ENCODE measurements around the gene HCFC2. TPM values are rescaled to one million over a fixed set of nuclear protein-coding genes. Genes with fewer than 3 reads are reported as not detected.
A peak's percentile ranks its signal among the peaks of the same experiment; 100 is the strongest.
"Not testable (repeated sequence)": the region's sequence is repeated elsewhere in the genome, so short reads cannot be mapped to it uniquely, and the experiment has no call there.

HCFC2 gene
- polyA plus RNA-seq (2011; rRNA removed) (10.4 and 19.7 TPM in 2 replicates), polyA minus RNA-seq (2011; rRNA and poly(A)+ RNA removed) (9.5 and 10.4 TPM in 2 replicates)

GRCh38 chr12:104064031-104064841, at the start of gene HCFC2:
Gene HCFC2, plus strand, starts transcription at chr12:104064531. Its CDS starts 30 bp downstream, at chr12:104064561.
- H3K36me3 ChIP-seq (ENCODE audit: control insufficient read depth, insufficient read depth, low read length): no peaks in the 10 kb centered on the region; the same call in none of the 2 replicates
- CTCF ChIA-PET: interaction anchor here (0.8 to 2.7 kb wide), 4 partner anchors 9 to 99 kb away, joined by 3 to 6 read pairs (median 5); partner anchors contain the start of gene TDG
- POLR2A ChIA-PET: interaction anchor here (0.6 kb wide), 1 partner anchor 46 kb away, joined by 4 read pairs; no protein-coding TSS in a partner anchor

GRCh38 chr12:104021862-104022261, 42.5 kb upstream of the HCFC2 start:
- DNase-seq (ENCODE audit: low read depth); H3K4me3 ChIP-seq (ENCODE audit: low read depth, low read length); H3K27me3 ChIP-seq (ENCODE audit: control insufficient read depth, insufficient read depth, low read length); H3K36me3 ChIP-seq (ENCODE audit: control insufficient read depth, insufficient read depth, low read length); CTCF ChIA-PET; POLR2A ChIA-PET: not testable (repeated sequence)

More at GRCh38 chr12:104064031-104064841, at the start of gene HCFC2:
- TF ChIP-seq CTCF (IDR thresholded peaks at IDR 0.05; ENCODE audit: insufficient read depth, low read depth, low read length): no peak
- DNase-seq (ENCODE audit: low read depth): peak; percentile 38
- H3K4me3 ChIP-seq (ENCODE audit: low read depth, low read length): peak within 1 kb of the TSS; percentile 91
- H3K27me3 ChIP-seq (ENCODE audit: control insufficient read depth, insufficient read depth, low read length): no peaks in the 10 kb centered on the region

- POLR2A ChIA-PET: no interaction called here
- TF ChIP-seq CTCF (IDR thresholded peaks at IDR 0.05; ENCODE audit: insufficient read depth, low read depth, low read length): no peak
- H3K27me3 ChIP-seq (ENCODE audit: control insufficient read depth, insufficient read depth, low read length): no peaks in the 10 kb centered on the region
- no peak for DNase-seq (ENCODE audit: low read depth)
- no peaks in the 10 kb centered on the region for H3K36me3 ChIP-seq (ENCODE audit: control insufficient read depth, insufficient read depth, low read length)
- CTCF ChIA-PET: no interaction called here
- H3K4me3 ChIP-seq (ENCODE audit: low read depth, low read length): no peak overlapping the region
Observed at GRCh38 chr12:104022786-104023185, 41.5 kb upstream of the HCFC2 start.

- H3K27me3 ChIP-seq (ENCODE audit: control insufficient read depth, insufficient read depth, low read length): no peaks in the 10 kb centered on the region
- TF ChIP-seq CTCF (IDR thresholded peaks at IDR 0.05; ENCODE audit: insufficient read depth, low read depth, low read length): no peak
- H3K4me3 ChIP-seq (ENCODE audit: low read depth, low read length): no peak overlapping the region
- no peaks in the 10 kb centered on the region for H3K36me3 ChIP-seq (ENCODE audit: control insufficient read depth, insufficient read depth, low read length)
- CTCF ChIA-PET: no interaction called here
- POLR2A ChIA-PET: no interaction called here
- DNase-seq (ENCODE audit: low read depth): no peak
Observed at GRCh38 chr12:104023710-104024109, 40.6 kb upstream of the HCFC2 start.

GRCh38 chr12:104024348-104024747, 40.0 kb upstream of the HCFC2 start:
- ChIA-PET POLR2A (no interaction called here), CTCF (no interaction called here)
- no peak overlapping the region for H3K4me3 ChIP-seq (ENCODE audit: low read depth, low read length)
- no peak for TF ChIP-seq CTCF (IDR thresholded peaks at IDR 0.05; ENCODE audit: insufficient read depth, low read depth, low read length)
- no peaks in the 10 kb centered on the region for H3K27me3 ChIP-seq (ENCODE audit: control insufficient read depth, insufficient read depth, low read length)
- no peaks in the 10 kb centered on the region for H3K36me3 ChIP-seq (ENCODE audit: control insufficient read depth, insufficient read depth, low read length)
- no peak for DNase-seq (ENCODE audit: low read depth)

All from BJ (cell line).